GM19452 (cell line): ENCODE results near the gene PHLPP1.
A peak's percentile ranks its signal among the peaks of the same experiment; 100 is the strongest.
"Not testable (repeated sequence)": the region's sequence is repeated elsewhere in the genome, so short reads cannot be mapped to it uniquely, and the experiment has no call there.

Source experiments
- ATAC-seq: cut with Tn5 transposase; IDR thresholded peaks from one replicate; pipeline ENCODE4 v1.9.1; 2021; ENCODE audit not compliant: unreplicated experiment

PHLPP1 gene

GRCh38 chr18:62715436-62715758 lies at the start of gene PHLPP1:
TSS of gene PHLPP1 (plus strand) at chr18:62715541. CDS start at chr18:62715684, 143 bp downstream.
- ATAC-seq = no peak

- ATAC-seq = no peak
These were observed 46.1 kb upstream of the PHLPP1 start for GRCh38 chr18:62669225-62669624.

- ATAC-seq = no peak
These were observed 44.8 kb upstream of the PHLPP1 start for GRCh38 chr18:62670573-62670972.

- no peak for ATAC-seq
These were observed 42.7 kb upstream of the PHLPP1 start for GRCh38 chr18:62672600-62672999.

GRCh38 chr18:62678847-62679485 lies 36.4 kb upstream of the PHLPP1 start:
- no peak for ATAC-seq

- ATAC-seq = no peak
These were observed 33.0 kb upstream of the PHLPP1 start for GRCh38 chr18:62682371-62682770.

GRCh38 chr18:62683935-62684334 lies 31.4 kb upstream of the PHLPP1 start:
- ATAC-seq = no peak

- no peak for ATAC-seq
These were observed 26.5 kb upstream of the PHLPP1 start for GRCh38 chr18:62688743-62689317.

GRCh38 chr18:62690236-62690815 lies 25.0 kb upstream of the PHLPP1 start:
- no peak for ATAC-seq

- no peak for ATAC-seq
These were observed 21.7 kb upstream of the PHLPP1 start for GRCh38 chr18:62693659-62694058.

- ATAC-seq = no peak
These were observed 17.7 kb upstream of the PHLPP1 start for GRCh38 chr18:62697636-62698035.

- no peak for ATAC-seq
These were observed 13.1 kb upstream of the PHLPP1 start for GRCh38 chr18:62702259-62702658.

- not testable (repeated sequence) for ATAC-seq
These were observed 8.5 kb upstream of the PHLPP1 start for GRCh38 chr18:62706879-62707278.

GRCh38 chr18:62709908-62710307 lies 5.4 kb upstream of the PHLPP1 start:
- not testable (repeated sequence) for ATAC-seq

- ATAC-seq = no peak
These were observed 4.9 kb upstream of the PHLPP1 start for GRCh38 chr18:62710417-62710816.

- ATAC-seq = no peak
These were observed 3.6 kb upstream of the PHLPP1 start for GRCh38 chr18:62711781-62712180.

- ATAC-seq = no peak
These were observed 1.6 kb upstream of the PHLPP1 start for GRCh38 chr18:62713651-62714247.

GRCh38 chr18:62714671-62715435 lies 488 bp upstream of the PHLPP1 start:
- ATAC-seq = peak; percentile 62

GRCh38 chr18:62715759-62716615 lies 646 bp downstream of the PHLPP1 start:
- peak; percentile 41 for ATAC-seq

GRCh38 chr18:62716619-62717168 lies 1.4 kb downstream of the PHLPP1 start:
- ATAC-seq = peak; percentile 3
